Thymus (tissue), 11 donors: Measurements from ENCODE around the gene KLF18. TPM values are rescaled to one million over a fixed set of nuclear protein-coding genes. Genes with fewer than 3 reads are reported as not detected.
"Not testable (repeated sequence)": the region's sequence is repeated elsewhere in the genome, so short reads cannot be mapped to it uniquely, and the experiment has no call there.

Experiments
- DNase-seq, 9 donors: peaks; one replicate each; pipeline ENCODE4 v3.0.0-alpha.2; 2013; ENCODE audit warnings: low spot score in 9 of 9, low read depth in 6 of 9, missing footprints in 1 of 9
- H3K27ac ChIP-seq, 2 donors: one replicate each; pipeline ENCODE4 v1.5.1; 2013; ENCODE audit warnings: control low read depth in 1 of 2, low read depth in 1 of 2, low read length in 1 of 2, mild to moderate bottlenecking in 1 of 2, moderate library complexity in 1 of 2
- H3K27me3 ChIP-seq, 2 donors: one replicate each; pipeline ENCODE4 v1.5.1; 2013; ENCODE audit warnings: low read length in 1 of 2; ENCODE audit not compliant: control insufficient read depth in 2 of 2, insufficient read depth in 1 of 2
- H3K36me3 ChIP-seq, 2 donors: one replicate each; pipeline ENCODE4 v1.5.1; 2013; ENCODE audit warnings: low read length in 1 of 2, mild to moderate bottlenecking in 1 of 2, moderate library complexity in 1 of 2; ENCODE audit not compliant: control insufficient read depth in 2 of 2, insufficient read depth in 2 of 2
- H3K4me1 ChIP-seq, 2 donors: one replicate each; pipeline ENCODE4 v1.5.1; 2013; ENCODE audit warnings: low read length in 2 of 2; ENCODE audit not compliant: control insufficient read depth in 2 of 2, insufficient read depth in 2 of 2
- H3K4me3 ChIP-seq, 2 donors: one replicate each; pipeline ENCODE4 v1.5.1; 2013; ENCODE audit warnings: low read length in 2 of 2, control low read depth in 1 of 2, mild to moderate bottlenecking in 1 of 2
- H3K9me3 ChIP-seq, 2 donors: one replicate each; pipeline ENCODE4 v1.5.1; 2013; ENCODE audit warnings: low read length in 1 of 2, mild to moderate bottlenecking in 1 of 2; ENCODE audit not compliant: control insufficient read depth in 2 of 2, insufficient read depth in 1 of 2
- WGBS: extraction: QIAGEN DNeasy Blood & Tissue Kit; methylation state at CpG from one replicate; pipeline ENCODE4 v1.1.7; 2013; 5-methylcytosine and 5-hydroxymethylcytosine counted together
- polyA plus RNA-seq: library from polyadenylated mRNA; stranded (reverse); fragments of 200-250 nt; gene quantifications from one replicate; pipeline ENCODE4 v1.2.3, GENCODE V29; 2013
- total RNA-seq: library from RNA; stranded (reverse); fragments of 120-200 nt; gene quantifications from one replicate; pipeline ENCODE4 v1.2.4, GENCODE V29; 2013
- donor health status: healthy.

Gene KLF18
- total and polyA plus RNA-seq, 2 donors = under 0.01 to 0.02 TPM

DNA sequence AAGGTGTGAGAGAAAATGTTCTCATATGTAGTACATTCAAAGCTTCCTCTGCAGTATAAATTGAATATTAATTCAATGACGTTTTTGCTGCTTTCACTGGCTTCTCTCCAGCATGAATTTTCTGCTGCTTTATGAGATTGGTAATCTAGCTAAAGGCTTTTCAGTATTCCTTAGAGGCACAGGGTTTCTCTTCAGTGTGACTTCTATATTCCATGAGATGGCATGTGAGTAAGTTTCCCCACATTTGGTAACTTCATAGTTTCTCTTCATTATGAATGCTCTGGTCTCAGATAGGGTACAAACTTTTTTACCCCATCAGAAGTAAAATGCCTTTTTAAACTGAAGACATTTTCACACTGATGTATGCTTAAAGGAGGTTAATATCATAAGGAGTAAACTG, 10.4 kb upstream of the KLF18 start:
- H3K4me3 ChIP-seq = no peak overlapping the region
- H3K36me3 ChIP-seq = no peaks in the 10 kb centered on the region
- H3K4me1 ChIP-seq = no peaks in the 10 kb centered on the region
- DNase-seq = no peak
- no peaks in the 10 kb centered on the region for H3K9me3 ChIP-seq
- H3K27ac ChIP-seq = no peak overlapping the region
- H3K27me3 ChIP-seq = no peaks in the 10 kb centered on the region
- WGBS = 82% methylated on average over 1 of the region's 1 CpG

DNA sequence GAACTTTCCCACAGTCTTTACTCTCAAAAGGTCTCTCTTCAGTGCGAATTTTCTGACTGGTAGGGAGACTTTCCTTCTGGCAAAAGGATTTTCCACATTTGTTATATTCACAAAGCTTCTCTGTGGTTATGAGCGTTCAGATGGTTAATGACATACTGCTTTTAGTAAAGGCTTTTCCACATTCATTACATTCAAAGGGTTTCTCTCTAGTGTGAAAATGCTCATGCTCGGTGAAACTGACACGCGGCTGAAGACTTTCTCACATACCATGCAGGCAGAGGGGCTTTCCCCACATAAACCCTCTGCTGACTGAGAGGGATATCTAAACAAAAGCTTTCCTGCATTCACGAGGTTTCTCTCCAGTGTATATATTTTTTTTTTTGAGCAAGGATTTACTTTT, 9.9 kb upstream of the KLF18 start:
- no peak overlapping the region for H3K4me3 ChIP-seq
- H3K27ac ChIP-seq = no peak overlapping the region
- H3K36me3 ChIP-seq = no peaks in the 10 kb centered on the region
- DNase-seq = no peak
- WGBS = 89% methylated on average over 6 of the region's 6 CpGs
- no peaks in the 10 kb centered on the region for H3K4me1 ChIP-seq
- no peaks in the 10 kb centered on the region for H3K27me3 ChIP-seq
- no peaks in the 10 kb centered on the region for H3K9me3 ChIP-seq

DNA sequence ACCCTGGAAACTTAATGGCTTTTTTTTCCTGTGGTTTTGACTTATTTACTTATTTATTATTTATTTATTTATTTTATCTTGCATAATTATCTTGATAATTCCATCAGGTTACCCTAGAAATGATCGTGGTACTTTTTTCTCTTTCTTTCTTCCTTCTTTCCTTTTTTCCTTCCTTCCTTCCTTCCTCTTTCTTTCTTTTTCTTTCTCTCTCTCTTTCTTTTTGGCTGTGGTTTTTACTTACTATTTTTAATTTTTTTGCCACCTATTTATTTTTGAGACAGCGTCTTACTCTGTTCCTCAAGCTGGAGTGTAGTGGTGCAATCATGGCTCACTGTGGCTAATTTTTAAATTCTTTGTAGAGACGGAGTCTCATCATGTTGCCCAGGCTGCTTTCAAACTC, 6.2 kb upstream of the KLF18 start:
- Histone ChIP-seq H3K4me3 (no peak overlapping the region), H3K27ac (no peak overlapping the region), H3K9me3 (no peaks in the 10 kb centered on the region), H3K4me1 (no peaks in the 10 kb centered on the region), H3K27me3 (no peaks in the 10 kb centered on the region), H3K36me3 (no peaks in the 10 kb centered on the region)
- no peak for DNase-seq
- 91% methylated on average over 3 of the region's 3 CpGs for WGBS

DNA sequence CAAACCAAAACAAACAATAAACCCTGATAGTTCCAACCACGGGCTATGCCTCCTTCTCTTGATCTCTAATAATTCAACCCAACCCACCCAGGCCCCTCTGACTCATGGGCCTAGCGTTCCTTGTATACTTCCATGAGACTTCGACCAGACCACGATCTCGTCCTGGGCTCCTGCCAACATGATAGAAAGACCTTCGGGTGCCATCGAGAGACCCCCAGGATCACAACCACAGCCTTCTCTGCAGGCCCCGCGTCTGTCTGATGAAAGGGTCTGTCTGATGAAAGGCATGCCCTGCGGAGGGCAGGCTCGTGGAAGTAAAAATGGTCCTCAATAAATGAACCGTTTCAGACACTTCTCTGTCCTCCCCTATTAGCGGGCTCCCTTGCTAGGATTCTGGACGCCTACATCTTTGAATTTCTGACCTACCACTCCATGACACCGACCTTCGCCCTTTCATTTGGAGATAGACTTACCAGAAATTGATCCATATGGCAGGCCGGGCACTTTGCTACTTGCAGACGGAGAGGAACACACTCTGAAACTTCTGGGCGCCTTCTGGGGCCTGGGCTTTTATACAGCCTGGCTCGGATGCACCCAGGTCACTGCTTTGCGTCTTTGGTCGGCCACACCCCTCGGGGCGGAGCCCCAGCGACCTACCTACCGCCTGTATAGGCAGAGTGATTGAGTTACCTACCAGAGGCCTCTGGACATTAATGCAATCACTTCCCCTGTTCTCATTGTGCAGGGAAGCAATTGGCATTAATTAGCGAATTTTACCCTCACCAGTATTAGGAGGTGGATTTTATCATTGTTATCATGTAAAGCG, 5.3 kb upstream of the KLF18 start:
- Histone ChIP-seq H3K4me3 (no peak overlapping the region), H3K9me3 (no peaks in the 10 kb centered on the region), H3K4me1 (no peaks in the 10 kb centered on the region), H3K27ac (no peak overlapping the region), H3K36me3 (no peaks in the 10 kb centered on the region), H3K27me3 (no peaks in the 10 kb centered on the region)
- WGBS = 97% methylated on average over 28 of the region's 28 CpGs
- DNase-seq = no peak

DNA sequence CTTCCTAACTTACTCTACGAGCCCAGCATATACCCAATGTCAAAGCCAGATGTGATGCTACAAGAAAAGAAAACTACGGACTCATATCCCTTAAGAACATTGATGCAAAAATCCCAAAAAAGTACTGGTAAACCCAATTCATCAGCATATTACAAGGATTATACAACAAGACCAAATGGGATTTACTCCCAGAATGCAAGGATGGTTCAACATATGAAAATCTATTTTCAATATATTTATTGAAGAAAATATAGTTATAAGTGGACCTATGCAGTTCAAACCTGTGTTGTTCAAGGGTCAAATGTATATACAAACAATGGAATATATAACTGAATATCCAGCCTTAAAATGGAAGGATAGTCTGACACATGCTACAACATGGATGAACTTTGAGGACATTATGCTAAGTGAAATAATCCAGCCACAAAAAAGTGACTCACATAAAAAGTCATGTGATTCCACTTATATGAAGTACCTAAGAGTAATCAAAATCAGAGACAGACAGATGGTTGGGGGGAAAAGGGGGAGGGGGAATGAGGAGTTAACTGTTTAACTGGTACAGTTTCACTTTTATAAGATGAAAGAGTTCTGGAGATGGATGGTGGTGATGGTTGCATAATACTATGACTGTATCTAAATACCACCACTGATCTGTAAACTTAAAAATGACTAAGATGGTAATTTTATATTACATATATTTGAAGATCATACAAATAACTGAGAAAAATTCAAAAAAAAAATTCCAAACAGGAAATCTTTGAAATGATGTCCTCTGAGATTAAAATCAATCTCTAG, 3.7 kb upstream of the KLF18 start:
- Histone ChIP-seq H3K36me3 (no peaks in the 10 kb centered on the region), H3K4me1 (no peaks in the 10 kb centered on the region), H3K9me3 (no peaks in the 10 kb centered on the region), H3K27me3 (no peaks in the 10 kb centered on the region), H3K4me3 (no peak overlapping the region), H3K27ac (no peak overlapping the region)
- 97% methylated on average over 2 of the region's 2 CpGs for WGBS
- DNase-seq = no peak

DNA sequence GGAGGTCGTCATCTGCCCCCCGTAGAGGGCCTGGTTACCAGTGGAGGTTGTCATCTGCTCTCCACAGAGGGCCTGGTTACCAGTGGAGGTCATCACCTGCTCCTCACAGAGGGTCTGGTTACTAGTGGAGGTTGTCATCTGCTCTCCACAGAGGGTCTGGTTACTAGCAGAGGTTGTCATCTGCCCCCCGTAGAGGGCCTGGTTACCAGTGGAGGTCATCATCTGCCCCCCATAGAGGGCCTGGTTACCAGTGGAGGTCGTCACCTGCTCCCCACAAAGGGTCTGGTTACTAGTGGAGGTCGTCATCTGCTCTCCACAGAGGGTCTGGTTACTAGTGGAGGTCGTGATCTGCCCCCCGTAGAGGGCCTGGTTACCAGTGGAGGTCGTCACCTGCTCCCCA, 1.9 kb downstream of the KLF18 start:
- not testable (repeated sequence) for H3K27me3 ChIP-seq, H3K27ac ChIP-seq, H3K4me1 ChIP-seq, H3K4me3 ChIP-seq, H3K36me3 ChIP-seq, DNase-seq, H3K9me3 ChIP-seq
- 93% methylated on average over 8 of the region's 8 CpGs for WGBS

DNA sequence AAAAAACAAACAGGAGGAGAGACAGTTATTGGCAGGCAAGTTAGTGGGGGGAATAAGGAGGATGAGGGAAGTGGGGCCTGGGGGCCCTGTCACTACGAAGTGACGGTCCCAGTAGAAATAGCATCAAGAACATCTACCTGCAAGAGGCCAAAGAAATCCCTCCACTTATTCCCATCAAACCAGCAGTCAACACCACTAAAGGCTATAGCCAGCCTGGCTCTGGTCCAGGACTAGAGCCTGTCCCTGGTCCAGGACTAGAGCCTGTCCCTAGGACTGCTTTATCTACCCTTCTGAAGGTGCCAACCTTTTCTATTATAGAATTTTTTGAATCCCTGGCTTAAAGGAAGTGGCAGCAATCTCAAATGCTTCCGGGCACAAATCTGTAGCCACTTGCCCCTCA, 3.2 kb downstream of the KLF18 start:
- Histone ChIP-seq H3K4me1 (no peaks in the 10 kb centered on the region), H3K36me3 (no peaks in the 10 kb centered on the region), H3K27me3 (no peaks in the 10 kb centered on the region), H3K4me3 (no peak overlapping the region), H3K27ac (no peak overlapping the region), H3K9me3 (no peaks in the 10 kb centered on the region)
- no peak for DNase-seq
- WGBS = 86% methylated on average over 3 of the region's 3 CpGs

DNA sequence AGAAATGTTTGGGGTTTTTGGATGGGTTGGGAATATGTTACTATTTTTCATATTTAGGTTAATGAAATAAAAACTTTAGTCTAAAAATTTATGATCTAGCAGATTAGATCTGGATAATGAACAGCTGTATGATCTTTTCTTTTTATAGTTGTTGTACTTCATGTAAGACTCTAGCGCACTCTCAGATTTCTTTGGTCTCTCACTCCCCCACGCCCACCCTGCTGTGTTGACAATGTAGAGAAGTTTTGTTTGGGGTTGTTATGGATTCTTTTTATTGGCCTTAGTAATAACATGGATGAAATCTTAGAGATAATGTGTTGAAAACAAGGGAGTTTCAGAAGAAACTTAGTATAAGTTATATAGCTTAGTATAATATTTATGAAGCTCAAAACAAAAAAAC, 5.5 kb downstream of the KLF18 start:
- Histone ChIP-seq H3K27me3 (no peaks in the 10 kb centered on the region), H3K36me3 (no peaks in the 10 kb centered on the region), H3K4me1 (no peaks in the 10 kb centered on the region), H3K27ac (no peak overlapping the region), H3K4me3 (no peak overlapping the region), H3K9me3 (no peaks in the 10 kb centered on the region)
- WGBS = 96% methylated on average over 2 of the region's 2 CpGs
- DNase-seq = no peak

DNA sequence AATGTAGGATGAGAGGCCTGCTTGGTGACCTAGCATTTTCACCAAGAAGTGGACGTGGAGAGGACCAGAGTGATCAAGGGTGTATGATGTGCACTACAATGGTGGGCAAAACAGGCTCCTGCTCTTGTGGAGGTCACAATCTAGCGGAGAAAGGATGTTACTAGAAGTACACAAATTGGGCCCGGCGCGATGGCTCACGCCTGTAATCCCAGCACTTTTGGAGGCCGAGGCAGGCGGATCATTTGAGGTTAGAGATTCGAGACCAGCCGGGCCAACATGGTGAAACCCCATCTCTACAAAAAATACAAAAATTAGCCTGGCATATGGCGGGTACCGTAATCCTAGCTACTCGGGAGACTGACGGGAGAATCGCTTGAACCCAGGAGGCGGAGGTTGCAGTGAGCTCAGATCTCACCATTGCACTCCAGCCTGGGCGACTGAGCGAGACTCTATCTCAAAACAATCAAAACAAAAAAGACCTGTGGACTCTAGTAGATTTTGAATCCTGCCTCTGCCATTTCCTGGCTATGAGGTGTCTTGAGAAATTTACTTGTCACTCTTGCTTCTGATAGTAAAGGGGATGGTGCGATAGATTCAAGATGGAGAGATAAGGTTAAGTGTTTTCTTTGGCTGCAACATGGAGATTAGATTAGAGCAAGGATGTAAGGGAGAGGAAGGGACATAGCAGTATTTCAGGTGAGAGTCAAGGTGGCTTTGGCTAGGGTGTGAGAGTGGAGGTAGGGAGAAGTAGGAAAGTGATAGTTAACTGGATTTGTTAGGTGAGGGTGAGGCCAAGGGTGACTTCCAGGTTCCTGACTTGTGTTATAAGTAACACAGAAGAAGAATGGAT, 7.1 kb downstream of the KLF18 start:
- Histone ChIP-seq H3K27ac (no peak overlapping the region), H3K27me3 (no peaks in the 10 kb centered on the region), H3K9me3 (no peaks in the 10 kb centered on the region), H3K4me1 (no peaks in the 10 kb centered on the region), H3K36me3 (no peaks in the 10 kb centered on the region), H3K4me3 (no peak overlapping the region)
- 95% methylated on average over 19 of the region's 19 CpGs for WGBS
- DNase-seq = no peak
